PFSK-1 (cell line): ENCODE data around the gene VPS26B.

Source experiments
- FOXP2 ChIP-seq: optimal IDR thresholded peaks from 2 replicates; pipeline ENCODE3; 2011; ENCODE audit warnings: borderline replicate concordance, control low read depth, inconsistent platforms; ENCODE audit not compliant: insufficient read depth; ENCODE audit errors: extremely low read length, extremely low read depth
- POLR2AphosphoS5 ChIP-seq: IDR thresholded peaks from 2 replicates; pipeline ENCODE4 v1.6.1; 2012; ENCODE audit warnings: low read depth, mild to moderate bottlenecking, control low read depth, low read length, moderate library complexity
- REST ChIP-seq, 2 experiments: IDR thresholded peaks; 2 replicates each; pipeline versions ENCODE4 v1.6.1 to v1.8.0; 2011 to 2012; ENCODE audit warnings: low read depth in 2 of 2, low read length in 2 of 2, control low read depth in 1 of 2, inconsistent platforms in 1 of 2, mild to moderate bottlenecking in 1 of 2, moderate library complexity in 1 of 2; ENCODE audit not compliant: insufficient read depth in 1 of 2
- SIN3A ChIP-seq: IDR thresholded peaks from 2 replicates; pipeline ENCODE4 v1.6.1; 2012; ENCODE audit warnings: mild to moderate bottlenecking, low read length, moderate library complexity, borderline replicate concordance; ENCODE audit not compliant: insufficient read depth
- TAF1 ChIP-seq: IDR thresholded peaks from 2 replicates; pipeline ENCODE4 v1.6.1; 2012; ENCODE audit warnings: low read length, control low read depth, borderline replicate concordance; ENCODE audit not compliant: insufficient read depth

VPS26B gene

GRCh38 chr11:134199531-134199930, 24.9 kb upstream of the VPS26B start:
- TF ChIP-seq REST (IDR thresholded peaks at IDR 0.05; ENCODE audit: insufficient read depth in 1 of 2, low read depth in 2 of 2, low read length in 2 of 2) (no peak), FOXP2 (no peak), POLR2AphosphoS5 (no peak), SIN3A (no peak), TAF1 (no peak)

DNA sequence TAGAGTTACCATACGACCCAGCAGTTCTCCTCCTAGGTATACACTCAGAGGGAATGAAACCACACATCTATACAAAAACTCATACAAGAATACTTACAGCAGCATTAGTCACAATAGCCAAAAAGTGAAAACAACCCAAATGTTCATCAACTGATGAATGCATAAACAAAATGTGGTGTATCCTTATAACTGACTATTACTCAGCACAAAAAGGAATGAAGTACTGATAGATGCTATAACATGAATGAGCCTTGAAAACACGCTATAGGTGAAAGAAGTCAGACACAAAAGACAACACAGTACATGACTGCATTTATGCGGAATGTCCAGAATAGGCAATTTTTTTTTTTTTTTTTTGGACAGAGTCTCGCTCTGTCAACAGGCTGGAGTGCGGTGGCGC, 23.8 kb upstream of the VPS26B start:
- TF ChIP-seq POLR2AphosphoS5 = no peak
- no peak for TF ChIP-seq REST (IDR thresholded peaks at IDR 0.05; ENCODE audit: insufficient read depth in 1 of 2, low read depth in 2 of 2, low read length in 2 of 2)
- no peak for TF ChIP-seq TAF1

- no peak for TF ChIP-seq SIN3A
These were observed 21.8 kb upstream of the VPS26B start for GRCh38 chr11:134202661-134203060.

DNA sequence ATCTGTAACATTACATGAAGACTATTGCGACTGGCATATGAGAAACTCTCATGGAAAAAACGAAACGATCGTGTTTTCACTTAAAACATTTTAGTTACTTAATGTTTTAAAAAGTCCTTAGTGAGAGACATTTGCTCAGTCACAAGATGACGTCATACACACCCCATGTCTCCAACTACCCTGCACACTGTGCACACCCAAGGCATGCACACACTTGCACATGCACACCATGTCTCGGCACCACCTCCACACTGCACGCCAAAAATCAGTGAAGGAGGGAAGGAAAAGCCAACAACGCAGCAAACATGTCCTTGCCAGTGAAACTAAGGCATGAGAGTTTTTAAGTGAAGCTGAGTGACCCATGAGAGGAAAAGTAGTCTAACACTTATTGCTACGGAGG, 18.7 kb upstream of the VPS26B start:
- TF ChIP-seq POLR2AphosphoS5 = no peak
- TF ChIP-seq FOXP2 = no peak
- no peak for TF ChIP-seq REST (IDR thresholded peaks at IDR 0.05; ENCODE audit: insufficient read depth in 1 of 2, low read depth in 2 of 2, low read length in 2 of 2)
- no peak for TF ChIP-seq TAF1
- no peak for TF ChIP-seq SIN3A

- TF ChIP-seq POLR2AphosphoS5 (no peak), REST (IDR thresholded peaks at IDR 0.05; ENCODE audit: insufficient read depth in 1 of 2, low read depth in 2 of 2, low read length in 2 of 2) (no peak), SIN3A (no peak), TAF1 (no peak), FOXP2 (no peak)
These were observed 18.3 kb upstream of the VPS26B start for GRCh38 chr11:134206185-134206584.
